K562 treated with DMSO at 1 percent for 4 hours (cell line): Measurements from ENCODE around the gene CNOT8. TPM values are rescaled to one million over a fixed set of nuclear protein-coding genes. Genes with fewer than 3 reads are reported as not detected.

Experiments used
- total RNA-seq: library from RNA; unstranded; fragments of 300-600 nt; gene quantifications from 2 replicates; pipeline ENCODE4 v1.2.3, GENCODE V29; 2022; ENCODE audit not compliant: insufficient read depth

Gene CNOT8
- total RNA-seq, result 30.1 and 42.8 TPM in 2 replicates

DNA sequence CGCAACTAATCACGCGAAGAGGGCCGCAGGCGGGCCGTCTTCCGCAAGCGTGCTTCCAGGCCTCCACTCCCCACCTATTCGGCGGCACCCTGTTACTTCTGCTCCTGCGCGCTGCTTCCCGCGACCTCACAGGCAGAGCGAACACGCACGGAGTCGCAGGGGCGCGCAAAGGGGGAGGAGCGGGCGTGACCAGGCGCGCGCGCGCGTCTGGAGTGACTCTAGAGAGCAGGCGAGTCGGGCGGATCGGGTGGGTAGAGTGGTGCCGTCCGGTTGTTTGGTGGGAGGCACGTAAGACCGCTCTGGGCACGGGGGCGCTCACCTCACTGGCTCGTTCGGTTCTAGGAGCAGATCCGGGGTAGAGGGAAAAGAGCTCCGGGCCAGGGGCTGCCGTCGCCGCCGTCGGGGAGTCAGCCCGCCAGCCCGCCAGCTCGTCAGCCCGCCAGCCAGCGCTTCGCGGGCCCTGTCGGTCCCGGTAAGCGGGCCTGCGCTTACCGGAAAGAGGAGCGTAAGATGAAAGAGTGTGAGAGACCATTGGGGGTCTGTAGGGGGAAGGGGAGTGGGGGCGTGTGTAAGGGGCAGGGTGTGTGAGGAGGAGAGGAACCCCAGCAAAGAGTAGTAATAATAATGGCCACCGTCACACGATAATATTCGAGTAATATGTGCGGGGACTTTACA lies at the start of gene CNOT8:
Gene CNOT8 (plus strand): TSS at position 331 of the 675 bp plus-strand sequence. CDS start 4,652 bp downstream, outside the sequence.

DNA sequence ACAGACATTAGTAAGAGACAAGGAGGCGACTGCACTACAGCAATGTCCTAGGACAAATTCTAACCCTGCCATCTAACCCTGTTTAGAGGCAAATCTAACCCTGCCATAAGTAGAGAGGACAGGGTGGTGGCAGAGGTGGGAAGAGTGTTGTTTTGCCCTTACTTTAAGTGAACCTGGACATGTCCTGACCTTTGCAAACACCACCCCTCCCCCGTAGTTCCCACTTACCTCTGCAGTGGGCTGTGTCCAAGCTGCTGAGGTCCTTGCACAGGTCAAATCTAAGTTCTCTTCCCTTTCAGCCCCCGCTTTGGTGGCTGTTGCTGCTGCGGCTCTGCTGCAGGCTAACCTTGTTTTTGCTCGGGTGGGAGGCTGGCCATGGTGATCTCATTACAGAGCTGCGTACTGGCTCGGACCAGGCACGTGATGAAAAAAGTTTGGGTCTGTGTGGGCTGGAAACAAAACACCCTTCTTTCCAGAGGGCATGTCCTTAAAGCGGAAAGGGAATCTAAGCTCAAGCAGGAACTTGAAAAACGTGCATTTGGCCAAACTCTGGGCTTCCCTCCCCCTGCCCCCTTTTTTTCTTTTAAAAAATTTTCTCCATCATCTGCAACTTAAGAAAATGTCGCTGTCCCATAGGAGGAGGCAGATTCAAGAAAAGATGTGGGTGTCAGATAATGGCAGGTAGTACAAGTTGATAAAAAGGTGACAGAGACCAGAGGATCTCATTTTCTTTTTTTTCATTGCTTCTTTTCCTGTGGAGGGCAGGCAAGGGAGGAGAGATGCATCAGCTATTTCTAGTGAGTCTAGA lies 8.0 kb upstream of the CNOT8 start, which contains the start of gene FAXDC2:
Gene FAXDC2 (minus strand): TSS at position 349 of the 808 bp plus-strand sequence. CDS start 12,425 bp downstream, outside the sequence.

Other genes with a start within 250 kb of the CNOT8 start
- gene LARP1, start 103.2 kb upstream of the CNOT8 start, total RNA-seq, result 53.8 and 64.5 TPM in 2 replicates
- 18.4 and 23.9 TPM in 2 replicates for gene FAXDC2, start 8.0 kb upstream of the CNOT8 start, total RNA-seq
- 4.8 and 6.2 TPM in 2 replicates for gene GEMIN5, start 79.6 kb downstream of the CNOT8 start, total RNA-seq
- 44.6 and 45.7 TPM in 2 replicates for gene MRPL22, start 82.4 kb downstream of the CNOT8 start, total RNA-seq
- not detected in 2 replicates for gene KIF4B, start 155.1 kb downstream of the CNOT8 start, total RNA-seq